ENCODE results near the gene OGFOD3. TPM values are rescaled to one million over a fixed set of nuclear protein-coding genes. Genes with fewer than 3 reads are reported as not detected.
"Not testable (repeated sequence)": the region's sequence is repeated elsewhere in the genome, so short reads cannot be mapped to it uniquely, and the experiment has no call there.

Gene OGFOD3
- total RNA-seq, 2 donors from 2014 or later, result 23.3 to 40.8 TPM

GRCh38 chr17:82382933-82383255 is 35.5 kb downstream of the OGFOD3 start:
- intact Hi-C loops (cut with DNase I), result no loop called here
- peaks cover 25% of the 10 kb centered on the region for H3K27me3 ChIP-seq
- no peaks in the 10 kb centered on the region for H3K4me1 ChIP-seq
- TF ChIP-seq CTCF (IDR thresholded peaks at IDR 0.05), result no peak
- no peak overlapping the region for H3K4me3 ChIP-seq
- H3K9me3 ChIP-seq, result no peaks in the 10 kb centered on the region
- DNase-seq, result no peak
- H3K36me3 ChIP-seq, result no peaks in the 10 kb centered on the region
- H3K27ac ChIP-seq, result no peak overlapping the region
- H3K9ac ChIP-seq (ENCODE audit: low read depth in 2 of 2, low read length in 2 of 2), result no peak overlapping the region

- H3K36me3 ChIP-seq; H3K27ac ChIP-seq; H3K4me1 ChIP-seq; H3K9ac ChIP-seq (ENCODE audit: low read depth in 2 of 2, low read length in 2 of 2); H3K9me3 ChIP-seq; DNase-seq; H3K4me3 ChIP-seq; intact Hi-C loops (cut with DNase I): not testable (repeated sequence)
- peaks cover 23% of the 10 kb centered on the region for H3K27me3 ChIP-seq
Measured at GRCh38 chr17:82382220-82382932, 36.0 kb downstream of the OGFOD3 start.

- intact Hi-C loops (cut with DNase I); H3K36me3 ChIP-seq; DNase-seq; H3K9ac ChIP-seq (ENCODE audit: low read depth in 2 of 2, low read length in 2 of 2); H3K9me3 ChIP-seq; H3K4me1 ChIP-seq; H3K27ac ChIP-seq; H3K4me3 ChIP-seq: not testable (repeated sequence)
- peaks cover 16% of the 10 kb centered on the region for H3K27me3 ChIP-seq
Measured at GRCh38 chr17:82381703-82382009, 36.7 kb downstream of the OGFOD3 start.

GRCh38 chr17:82380860-82381702 is 37.3 kb downstream of the OGFOD3 start:
- H3K9ac ChIP-seq (ENCODE audit: low read depth in 2 of 2, low read length in 2 of 2), result no peak overlapping the region
- H3K4me1 ChIP-seq, result no peaks in the 10 kb centered on the region
- DNase-seq, result no peak
- no peak overlapping the region for H3K4me3 ChIP-seq
- no peak overlapping the region for H3K27ac ChIP-seq
- TF ChIP-seq CTCF (IDR thresholded peaks at IDR 0.05), result no peak
- intact Hi-C loops (cut with DNase I), result no loop called here
- H3K36me3 ChIP-seq, result no peaks in the 10 kb centered on the region
- H3K9me3 ChIP-seq, result no peaks in the 10 kb centered on the region
- peaks cover 14% of the 10 kb centered on the region for H3K27me3 ChIP-seq

GRCh38 chr17:82378741-82379021 is 39.7 kb downstream of the OGFOD3 start:
- no peak for TF ChIP-seq CTCF (IDR thresholded peaks at IDR 0.05)
- intact Hi-C loops (cut with DNase I), result no loop called here
- no peaks in the 10 kb centered on the region for H3K4me1 ChIP-seq
- H3K27me3 ChIP-seq, result peaks cover 22% of the 10 kb centered on the region
- H3K4me3 ChIP-seq, result no peak overlapping the region
- DNase-seq, result no peak
- no peak overlapping the region for H3K9ac ChIP-seq (ENCODE audit: low read depth in 2 of 2, low read length in 2 of 2)
- no peaks in the 10 kb centered on the region for H3K9me3 ChIP-seq
- no peaks in the 10 kb centered on the region for H3K36me3 ChIP-seq
- H3K27ac ChIP-seq, result no peak overlapping the region

- H3K4me1 ChIP-seq, result no peaks in the 10 kb centered on the region
- no peak overlapping the region for H3K4me3 ChIP-seq
- intact Hi-C loops (cut with DNase I), result no loop called here
- H3K27me3 ChIP-seq, result peaks cover 27% of the 10 kb centered on the region
- H3K9me3 ChIP-seq, result no peaks in the 10 kb centered on the region
- DNase-seq, result no peak
- H3K36me3 ChIP-seq, result no peaks in the 10 kb centered on the region
- TF ChIP-seq CTCF (IDR thresholded peaks at IDR 0.05), result no peak
- no peak overlapping the region for H3K9ac ChIP-seq (ENCODE audit: low read depth in 2 of 2, low read length in 2 of 2)
- no peak overlapping the region for H3K27ac ChIP-seq
Measured at GRCh38 chr17:82377924-82378740, 40.3 kb downstream of the OGFOD3 start.

GRCh38 chr17:82377294-82377693 is 41.1 kb downstream of the OGFOD3 start:
- H3K9ac ChIP-seq (ENCODE audit: low read depth in 2 of 2, low read length in 2 of 2); H3K9me3 ChIP-seq; H3K4me1 ChIP-seq; intact Hi-C loops (cut with DNase I); H3K36me3 ChIP-seq; DNase-seq; H3K4me3 ChIP-seq; H3K27ac ChIP-seq: not testable (repeated sequence)
- peaks cover 36% of the 10 kb centered on the region for H3K27me3 ChIP-seq

Data from colonic mucosa (tissue), 4 donors.